WTC11 (cell line): ENCODE measurements around the gene BICC1. TPM values are rescaled to one million over a fixed set of nuclear protein-coding genes. Genes with fewer than 3 reads are reported as not detected.

Source experiments
- ATAC-seq: fragments of 200-7000 bp; cut with Tn5 transposase; 2 replicates; pipeline ENCODE4 v1.10.0; 2021; ENCODE audit warnings: mild to moderate bottlenecking, moderate library complexity
- CTCF ChIA-PET: fragments of 300-600 bp; sonication (Branson Sonifier 250); formaldehyde crosslinking; loops from one replicate; lab custom pipeline; 2021; ENCODE audit warnings: antibody characterized with exemption; lab: Charles Lee
- POLR2A ChIA-PET: fragments of 350-600 bp; sonication (Branson Sonifier 250); formaldehyde crosslinking; loops from one replicate; lab custom pipeline; 2021; ENCODE audit warnings: antibody characterized with exemption; lab: Charles Lee
- DNase-seq: peaks from one replicate; pipeline ENCODE4 v3.0.0; 2021; ENCODE audit warnings: low spot score
- H3K27ac Mint-ChIP-seq: 2 replicates; pipeline ENCODE4 v1.8.0; 2021; ENCODE audit warnings: mixed read lengths
- H3K27me3 Mint-ChIP-seq: 2 replicates; pipeline ENCODE4 v1.8.0; 2021; ENCODE audit warnings: low read depth, mild to moderate bottlenecking, moderate library complexity, mixed read lengths
- H3K36me3 Mint-ChIP-seq: 2 replicates; pipeline ENCODE4 v1.8.0; 2021; ENCODE audit warnings: mixed read lengths
- H3K4me1 Mint-ChIP-seq: 2 replicates; pipeline ENCODE4 v1.8.0; 2022; ENCODE audit warnings: mixed read lengths
- H3K4me3 Mint-ChIP-seq: 2 replicates; pipeline ENCODE4 v1.8.0; 2021; ENCODE audit warnings: mild to moderate bottlenecking, moderate library complexity, mixed read lengths
- H3K9me3 Mint-ChIP-seq: 2 replicates; pipeline ENCODE4 v1.8.0; 2021; ENCODE audit warnings: mixed read lengths
- FOXJ3 ChIP-seq: sonication (generic); formaldehyde crosslinking; IDR thresholded peaks from 2 replicates; pipeline ENCODE4 v1.9.0; 2021; ENCODE audit warnings: missing genetic modification reagents, mild to moderate bottlenecking, borderline replicate concordance
- FOXK1 ChIP-seq: sonication (generic); formaldehyde crosslinking; IDR thresholded peaks from 2 replicates; pipeline ENCODE4 v1.8.0; 2022; ENCODE audit warnings: mild to moderate bottlenecking, moderate library complexity, missing genetic modification reagents
- JUN ChIP-seq: sonication (generic); formaldehyde crosslinking; IDR thresholded peaks from 2 replicates; pipeline ENCODE4 v1.8.0; 2023; ENCODE audit warnings: mild to moderate bottlenecking, missing genetic modification reagents
- MXD4 ChIP-seq: fragments of 250-450 bp; sonication (Bioruptor Pico); IDR thresholded peaks from 2 replicates; pipeline ENCODE4 v1.8.0; 2021; ENCODE audit warnings: mild to moderate bottlenecking, moderate library complexity, borderline replicate concordance
- MYBL2 ChIP-seq: sonication (generic); formaldehyde crosslinking; IDR thresholded peaks from 2 replicates; pipeline ENCODE4 v1.8.1; 2023; ENCODE audit warnings: mild to moderate bottlenecking, moderate library complexity, missing genetic modification reagents
- NR3C1 ChIP-seq: sonication (generic); formaldehyde crosslinking; conservative IDR thresholded peaks from 2 replicates; pipeline ENCODE4 v1.8.1; 2023; ENCODE audit warnings: low read depth, mild to moderate bottlenecking, missing genetic modification reagents
- RELA ChIP-seq: sonication (generic); formaldehyde crosslinking; IDR thresholded peaks from 2 replicates; pipeline ENCODE4 v1.8.1; 2022; ENCODE audit warnings: missing genetic modification reagents, mild to moderate bottlenecking, borderline replicate concordance
- SMAD4 ChIP-seq: sonication (generic); formaldehyde crosslinking; IDR thresholded peaks from 2 replicates; pipeline ENCODE4 v1.8.0; 2022; ENCODE audit warnings: mild to moderate bottlenecking, missing genetic modification reagents
- TEAD1 ChIP-seq: sonication (generic); formaldehyde crosslinking; IDR thresholded peaks from 2 replicates; pipeline ENCODE4 v1.8.0; 2022; ENCODE audit warnings: mild to moderate bottlenecking, missing genetic modification reagents
- ZNF138 ChIP-seq: sonication (generic); formaldehyde crosslinking; conservative IDR thresholded peaks from 2 replicates; pipeline ENCODE4 v1.8.1; 2022; ENCODE audit warnings: mild to moderate bottlenecking, moderate library complexity, missing genetic modification reagents
- total RNA-seq: library from RNA; stranded (reverse); gene quantifications from 3 replicates; pipeline ENCODE4 v1.2.3, GENCODE V29; 2021
- TF ChIP-seq, protein P1 (sequence below): sonication (generic); formaldehyde crosslinking; IDR thresholded peaks from 2 replicates; pipeline ENCODE4 v1.8.0; 2022; ENCODE audit warnings: mild to moderate bottlenecking, missing genetic modification reagents
- TF ChIP-seq, protein P2 (sequence below): fragments of 250-450 bp; sonication (Bioruptor Pico); conservative IDR thresholded peaks from 2 replicates; pipeline ENCODE4 v1.9.0; 2021; ENCODE audit warnings: mild to moderate bottlenecking
- TF ChIP-seq, protein P3 (sequence below): sonication (generic); formaldehyde crosslinking; IDR thresholded peaks from 2 replicates; pipeline ENCODE4 v1.8.0; 2023; ENCODE audit warnings: mild to moderate bottlenecking, missing genetic modification reagents
- TF ChIP-seq, protein P4 (sequence below): sonication (generic); formaldehyde crosslinking; IDR thresholded peaks from 2 replicates; pipeline ENCODE4 v1.8.0; 2022; ENCODE audit warnings: mild to moderate bottlenecking, missing genetic modification reagents
- TF ChIP-seq, protein P5 (sequence below): sonication (generic); formaldehyde crosslinking; IDR thresholded peaks from 2 replicates; pipeline ENCODE4 v1.8.1; 2023; ENCODE audit warnings: mild to moderate bottlenecking, moderate library complexity, missing genetic modification reagents
- TF ChIP-seq, protein P6 (sequence below): sonication (generic); formaldehyde crosslinking; IDR thresholded peaks from 2 replicates; pipeline ENCODE4 v1.8.1; 2023; ENCODE audit warnings: mild to moderate bottlenecking, missing genetic modification reagents, borderline replicate concordance
- TF ChIP-seq, protein P7 (sequence below): sonication (generic); formaldehyde crosslinking; IDR thresholded peaks from 2 replicates; pipeline ENCODE4 v1.8.1; 2022; ENCODE audit warnings: low read depth, mild to moderate bottlenecking, moderate library complexity, missing genetic modification reagents, borderline replicate concordance

BICC1 gene
- total RNA-seq, 1 experiment from 2014 or later = 0.61 TPM

DNA sequence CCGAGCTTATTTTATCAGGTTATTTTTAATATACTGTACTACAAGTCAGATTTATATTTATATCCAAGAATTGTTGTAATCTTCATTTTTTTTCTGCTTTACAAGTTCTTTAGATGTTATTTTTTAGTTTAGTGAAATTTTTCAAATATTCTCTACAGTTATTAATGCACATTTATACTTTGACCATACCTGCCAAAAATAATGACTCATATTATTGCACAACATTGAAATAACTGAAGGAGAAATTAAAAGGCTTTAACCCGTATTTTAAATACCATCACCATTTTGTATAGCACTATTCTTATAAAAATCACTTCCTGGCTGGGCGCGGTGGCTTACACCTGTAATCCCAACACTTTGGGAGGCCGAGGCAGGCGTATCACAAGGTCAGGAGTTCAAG lies 278.5 kb downstream of the BICC1 start (continued):
- TF ChIP-seq, protein P1, sequence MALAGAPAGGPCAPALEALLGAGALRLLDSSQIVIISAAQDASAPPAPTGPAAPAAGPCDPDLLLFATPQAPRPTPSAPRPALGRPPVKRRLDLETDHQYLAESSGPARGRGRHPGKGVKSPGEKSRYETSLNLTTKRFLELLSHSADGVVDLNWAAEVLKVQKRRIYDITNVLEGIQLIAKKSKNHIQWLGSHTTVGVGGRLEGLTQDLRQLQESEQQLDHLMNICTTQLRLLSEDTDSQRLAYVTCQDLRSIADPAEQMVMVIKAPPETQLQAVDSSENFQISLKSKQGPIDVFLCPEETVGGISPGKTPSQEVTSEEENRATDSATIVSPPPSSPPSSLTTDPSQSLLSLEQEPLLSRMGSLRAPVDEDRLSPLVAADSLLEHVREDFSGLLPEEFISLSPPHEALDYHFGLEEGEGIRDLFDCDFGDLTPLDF (CRISPR knock-in tag) = no peak
- TF ChIP-seq FOXJ3 (CRISPR knock-in tag) (no peak), RELA (CRISPR knock-in tag) (no peak)

DNA sequence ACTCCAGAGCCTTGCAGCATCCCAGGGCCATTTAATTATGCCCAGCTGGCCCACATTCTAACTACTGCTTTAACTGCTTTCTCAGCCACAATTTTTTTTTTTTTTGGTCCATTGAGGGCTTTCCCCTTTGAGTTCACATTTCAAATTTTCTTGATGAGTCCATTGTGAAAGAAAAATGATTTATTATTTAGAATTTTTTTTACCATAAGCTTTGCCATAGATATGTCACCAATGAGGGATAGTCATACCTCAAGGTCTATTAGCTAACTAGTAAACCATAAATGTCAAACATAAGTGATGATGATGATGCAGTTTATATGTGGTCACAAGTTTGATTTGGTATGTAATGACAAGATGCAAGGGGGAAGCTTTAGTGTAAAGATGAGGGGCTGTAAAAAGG lies 282.9 kb downstream of the BICC1 start:
- H3K36me3 Mint-ChIP-seq = no peaks in the 10 kb centered on the region
- POLR2A ChIA-PET = no interaction called here
- H3K4me3 Mint-ChIP-seq = no peak overlapping the region
- TF ChIP-seq FOXK1 = no peak
- TF ChIP-seq SMAD4 (CRISPR knock-in tag) = no peak
- TF ChIP-seq, all 79 proteins: peak for 0
- Mint-ChIP-seq H3K27me3 (no peaks in the 10 kb centered on the region), H3K27ac (no peak overlapping the region), H3K9me3 (no peaks in the 10 kb centered on the region), H3K4me1 (no peaks in the 10 kb centered on the region)
- CTCF ChIA-PET = no interaction called here
- ATAC-seq = no peak
- no peak for DNase-seq

DNA sequence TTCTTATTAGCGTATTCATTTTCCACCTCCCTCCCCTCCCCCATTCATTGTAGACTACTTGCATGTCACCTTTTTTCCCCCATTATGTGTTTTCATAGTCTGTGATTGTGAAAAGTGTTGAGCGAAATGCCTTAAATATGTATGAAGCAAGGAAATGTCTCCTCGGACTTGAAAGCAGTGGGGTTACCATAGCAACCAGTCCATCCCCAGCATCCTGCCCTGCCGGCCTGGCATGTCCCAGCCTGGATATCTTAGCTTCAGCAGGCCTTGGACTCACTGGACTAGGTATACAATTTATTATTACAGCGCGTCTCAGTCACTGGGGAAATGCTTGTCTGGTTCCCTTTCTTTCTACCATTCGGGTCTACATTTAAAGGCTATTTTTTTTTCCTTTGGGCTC lies 283.6 kb downstream of the BICC1 start:
- Mint-ChIP-seq H3K4me3 (no peak overlapping the region), H3K9me3 (no peaks in the 10 kb centered on the region), H3K36me3 (no peaks in the 10 kb centered on the region), H3K27ac (no peak overlapping the region), H3K27me3 (no peaks in the 10 kb centered on the region), H3K4me1 (no peaks in the 10 kb centered on the region)
- DNase-seq (no peak), ATAC-seq (peak; percentile 36; the same call in 1 of the 2 replicates)
- TF ChIP-seq, protein P2, sequence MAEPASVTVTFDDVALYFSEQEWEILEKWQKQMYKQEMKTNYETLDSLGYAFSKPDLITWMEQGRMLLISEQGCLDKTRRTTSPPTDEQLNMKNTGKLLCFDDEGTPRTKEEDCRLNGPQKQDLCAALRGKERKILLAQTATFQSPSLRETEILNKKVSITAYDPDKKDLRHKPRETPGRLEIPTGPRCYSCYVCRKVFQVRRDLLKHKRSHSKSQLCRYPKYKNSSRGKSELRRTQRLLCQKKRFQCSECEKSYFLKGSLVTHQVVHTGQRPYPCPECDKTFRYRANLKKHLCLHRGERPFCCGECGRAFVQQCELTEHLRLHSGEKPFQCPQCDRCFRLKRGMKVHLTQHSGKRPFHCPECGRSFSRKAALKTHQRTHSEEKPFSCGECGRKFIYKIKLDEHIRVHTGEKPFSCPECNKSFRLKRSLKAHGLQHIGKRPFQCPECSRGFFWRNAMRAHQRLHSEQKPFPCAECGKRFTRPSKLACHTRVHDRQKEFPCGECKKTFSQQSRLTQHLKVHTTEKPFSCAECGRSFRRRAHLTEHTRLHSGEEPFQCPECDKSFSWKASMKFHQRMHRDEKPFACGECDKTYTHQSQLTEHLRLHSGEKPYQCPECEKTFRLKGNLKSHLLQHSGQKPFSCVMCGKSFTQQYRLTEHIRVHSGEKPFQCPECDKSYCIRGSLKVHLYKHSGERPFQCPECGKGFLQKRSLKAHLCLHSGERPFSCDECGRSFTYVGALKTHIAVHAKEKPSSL (CRISPR knock-in tag) = no peak
- TF ChIP-seq ZNF138 (CRISPR knock-in tag) (no peak), NR3C1 (CRISPR knock-in tag) (no peak), TEAD1 (CRISPR knock-in tag) (no peak), JUN (CRISPR knock-in tag) (no peak)
- TF ChIP-seq, protein P3, sequence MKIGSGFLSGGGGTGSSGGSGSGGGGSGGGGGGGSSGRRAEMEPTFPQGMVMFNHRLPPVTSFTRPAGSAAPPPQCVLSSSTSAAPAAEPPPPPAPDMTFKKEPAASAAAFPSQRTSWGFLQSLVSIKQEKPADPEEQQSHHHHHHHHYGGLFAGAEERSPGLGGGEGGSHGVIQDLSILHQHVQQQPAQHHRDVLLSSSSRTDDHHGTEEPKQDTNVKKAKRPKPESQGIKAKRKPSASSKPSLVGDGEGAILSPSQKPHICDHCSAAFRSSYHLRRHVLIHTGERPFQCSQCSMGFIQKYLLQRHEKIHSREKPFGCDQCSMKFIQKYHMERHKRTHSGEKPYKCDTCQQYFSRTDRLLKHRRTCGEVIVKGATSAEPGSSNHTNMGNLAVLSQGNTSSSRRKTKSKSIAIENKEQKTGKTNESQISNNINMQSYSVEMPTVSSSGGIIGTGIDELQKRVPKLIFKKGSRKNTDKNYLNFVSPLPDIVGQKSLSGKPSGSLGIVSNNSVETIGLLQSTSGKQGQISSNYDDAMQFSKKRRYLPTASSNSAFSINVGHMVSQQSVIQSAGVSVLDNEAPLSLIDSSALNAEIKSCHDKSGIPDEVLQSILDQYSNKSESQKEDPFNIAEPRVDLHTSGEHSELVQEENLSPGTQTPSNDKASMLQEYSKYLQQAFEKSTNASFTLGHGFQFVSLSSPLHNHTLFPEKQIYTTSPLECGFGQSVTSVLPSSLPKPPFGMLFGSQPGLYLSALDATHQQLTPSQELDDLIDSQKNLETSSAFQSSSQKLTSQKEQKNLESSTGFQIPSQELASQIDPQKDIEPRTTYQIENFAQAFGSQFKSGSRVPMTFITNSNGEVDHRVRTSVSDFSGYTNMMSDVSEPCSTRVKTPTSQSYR (CRISPR knock-in tag) = no peak
- TF ChIP-seq, protein P4, sequence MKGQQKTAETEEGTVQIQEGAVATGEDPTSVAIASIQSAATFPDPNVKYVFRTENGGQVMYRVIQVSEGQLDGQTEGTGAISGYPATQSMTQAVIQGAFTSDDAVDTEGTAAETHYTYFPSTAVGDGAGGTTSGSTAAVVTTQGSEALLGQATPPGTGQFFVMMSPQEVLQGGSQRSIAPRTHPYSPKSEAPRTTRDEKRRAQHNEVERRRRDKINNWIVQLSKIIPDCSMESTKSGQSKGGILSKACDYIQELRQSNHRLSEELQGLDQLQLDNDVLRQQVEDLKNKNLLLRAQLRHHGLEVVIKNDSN = no peak
- ChIA-PET POLR2A (no interaction called here), CTCF (no interaction called here)

DNA sequence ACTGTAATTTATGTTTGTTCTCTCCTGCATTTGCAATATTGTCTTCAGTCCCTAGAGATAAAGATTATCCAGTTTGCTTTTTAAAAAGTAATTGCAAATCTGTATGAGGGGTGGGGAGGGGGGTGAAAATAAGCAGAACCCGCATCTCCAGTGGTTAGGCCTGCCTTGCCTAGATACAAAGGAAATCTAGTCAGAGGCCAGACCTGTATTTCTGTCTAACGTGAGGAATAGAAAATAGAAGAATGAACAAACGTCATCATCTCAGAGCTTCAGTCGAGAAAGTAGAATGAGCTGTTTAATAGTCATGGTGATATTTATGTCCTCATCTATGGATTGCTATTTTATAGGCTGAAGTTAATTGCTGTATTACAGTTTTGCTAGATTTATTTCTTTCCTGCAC lies 284.2 kb downstream of the BICC1 start:
- ATAC-seq = no peak
- H3K36me3 Mint-ChIP-seq = no peaks in the 10 kb centered on the region
- no peaks in the 10 kb centered on the region for H3K4me1 Mint-ChIP-seq
- no peak for DNase-seq
- H3K27ac Mint-ChIP-seq = no peak overlapping the region
- ChIA-PET POLR2A (no interaction called here), CTCF (no interaction called here)
- no peak overlapping the region for H3K4me3 Mint-ChIP-seq
- H3K27me3 Mint-ChIP-seq = no peaks in the 10 kb centered on the region
- H3K9me3 Mint-ChIP-seq = no peaks in the 10 kb centered on the region
- TF ChIP-seq, protein P5, sequence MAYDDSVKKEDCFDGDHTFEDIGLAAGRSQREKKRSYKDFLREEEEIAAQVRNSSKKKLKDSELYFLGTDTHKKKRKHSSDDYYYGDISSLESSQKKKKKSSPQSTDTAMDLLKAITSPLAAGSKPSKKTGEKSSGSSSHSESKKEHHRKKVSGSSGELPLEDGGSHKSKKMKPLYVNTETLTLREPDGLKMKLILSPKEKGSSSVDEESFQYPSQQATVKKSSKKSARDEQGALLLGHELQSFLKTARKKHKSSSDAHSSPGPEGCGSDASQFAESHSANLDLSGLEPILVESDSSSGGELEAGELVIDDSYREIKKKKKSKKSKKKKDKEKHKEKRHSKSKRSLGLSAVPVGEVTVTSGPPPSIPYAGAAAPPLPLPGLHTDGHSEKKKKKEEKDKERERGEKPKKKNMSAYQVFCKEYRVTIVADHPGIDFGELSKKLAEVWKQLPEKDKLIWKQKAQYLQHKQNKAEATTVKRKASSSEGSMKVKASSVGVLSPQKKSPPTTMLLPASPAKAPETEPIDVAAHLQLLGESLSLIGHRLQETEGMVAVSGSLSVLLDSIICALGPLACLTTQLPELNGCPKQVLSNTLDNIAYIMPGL (CRISPR knock-in tag) = no peak
- TF ChIP-seq MXD4 (CRISPR knock-in tag) (no peak), MYBL2 (CRISPR knock-in tag) (no peak)
- TF ChIP-seq, protein P6, sequence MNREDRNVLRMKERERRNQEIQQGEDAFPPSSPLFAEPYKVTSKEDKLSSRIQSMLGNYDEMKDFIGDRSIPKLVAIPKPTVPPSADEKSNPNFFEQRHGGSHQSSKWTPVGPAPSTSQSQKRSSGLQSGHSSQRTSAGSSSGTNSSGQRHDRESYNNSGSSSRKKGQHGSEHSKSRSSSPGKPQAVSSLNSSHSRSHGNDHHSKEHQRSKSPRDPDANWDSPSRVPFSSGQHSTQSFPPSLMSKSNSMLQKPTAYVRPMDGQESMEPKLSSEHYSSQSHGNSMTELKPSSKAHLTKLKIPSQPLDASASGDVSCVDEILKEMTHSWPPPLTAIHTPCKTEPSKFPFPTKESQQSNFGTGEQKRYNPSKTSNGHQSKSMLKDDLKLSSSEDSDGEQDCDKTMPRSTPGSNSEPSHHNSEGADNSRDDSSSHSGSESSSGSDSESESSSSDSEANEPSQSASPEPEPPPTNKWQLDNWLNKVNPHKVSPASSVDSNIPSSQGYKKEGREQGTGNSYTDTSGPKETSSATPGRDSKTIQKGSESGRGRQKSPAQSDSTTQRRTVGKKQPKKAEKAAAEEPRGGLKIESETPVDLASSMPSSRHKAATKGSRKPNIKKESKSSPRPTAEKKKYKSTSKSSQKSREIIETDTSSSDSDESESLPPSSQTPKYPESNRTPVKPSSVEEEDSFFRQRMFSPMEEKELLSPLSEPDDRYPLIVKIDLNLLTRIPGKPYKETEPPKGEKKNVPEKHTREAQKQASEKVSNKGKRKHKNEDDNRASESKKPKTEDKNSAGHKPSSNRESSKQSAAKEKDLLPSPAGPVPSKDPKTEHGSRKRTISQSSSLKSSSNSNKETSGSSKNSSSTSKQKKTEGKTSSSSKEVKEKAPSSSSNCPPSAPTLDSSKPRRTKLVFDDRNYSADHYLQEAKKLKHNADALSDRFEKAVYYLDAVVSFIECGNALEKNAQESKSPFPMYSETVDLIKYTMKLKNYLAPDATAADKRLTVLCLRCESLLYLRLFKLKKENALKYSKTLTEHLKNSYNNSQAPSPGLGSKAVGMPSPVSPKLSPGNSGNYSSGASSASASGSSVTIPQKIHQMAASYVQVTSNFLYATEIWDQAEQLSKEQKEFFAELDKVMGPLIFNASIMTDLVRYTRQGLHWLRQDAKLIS (CRISPR knock-in tag) = no peak
- TF ChIP-seq, protein P7, sequence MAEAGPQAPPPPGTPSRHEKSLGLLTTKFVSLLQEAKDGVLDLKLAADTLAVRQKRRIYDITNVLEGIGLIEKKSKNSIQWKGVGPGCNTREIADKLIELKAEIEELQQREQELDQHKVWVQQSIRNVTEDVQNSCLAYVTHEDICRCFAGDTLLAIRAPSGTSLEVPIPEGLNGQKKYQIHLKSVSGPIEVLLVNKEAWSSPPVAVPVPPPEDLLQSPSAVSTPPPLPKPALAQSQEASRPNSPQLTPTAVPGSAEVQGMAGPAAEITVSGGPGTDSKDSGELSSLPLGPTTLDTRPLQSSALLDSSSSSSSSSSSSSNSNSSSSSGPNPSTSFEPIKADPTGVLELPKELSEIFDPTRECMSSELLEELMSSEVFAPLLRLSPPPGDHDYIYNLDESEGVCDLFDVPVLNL = no peak
